CD4-positive, alpha-beta T cell (primary cell): Measurements from ENCODE around the gene TIAM1. TPM values are rescaled to one million over a fixed set of nuclear protein-coding genes. Genes with fewer than 3 reads are reported as not detected.
A peak's percentile ranks its signal among the peaks of the same experiment; 100 is the strongest.

ENCODE experiments used
- ATAC-seq: fragments of 200-7000 bp; cut with Tn5 transposase; one replicate; pipeline ENCODE4 v1.10.0; 2022; ENCODE audit warnings: mild to moderate bottlenecking; ENCODE audit not compliant: poor library complexity
- CTCF ChIA-PET: fragments of 350-600 bp; sonication (Branson Sonifier 250); formaldehyde crosslinking; loops from one replicate; lab custom pipeline; 2021; ENCODE audit warnings: antibody characterized with exemption, inconsistent platforms; lab: Charles Lee
- POLR2A ChIA-PET: fragments of 350-600 bp; sonication (Branson Sonifier 250); formaldehyde crosslinking; loops from one replicate; lab custom pipeline; 2021; ENCODE audit warnings: antibody characterized with exemption, inconsistent platforms; lab: Charles Lee
- DNase-seq, 14 experiments: peaks; one replicate each; pipeline ENCODE4 v3.0.0-alpha.2; 2013 to 2020; ENCODE audit warnings: mixed read lengths in 2 of 14
- H3K27ac ChIP-seq, 2 donors: one replicate each; pipeline versions ENCODE4 v1.5.1 to v1.7.0; 2013; ENCODE audit warnings: low read length in 2 of 2, low read depth in 1 of 2, mild to moderate bottlenecking in 1 of 2
- H3K27me3 ChIP-seq, 2 experiments: 1 replicate in 1 of 2; 2 replicates in 1 of 2; pipeline versions ENCODE4 v1.6.1 to v1.7.0; 2013; ENCODE audit warnings: low read length in 2 of 2, control low read depth in 1 of 2, mild to moderate bottlenecking in 1 of 2, moderate library complexity in 1 of 2; ENCODE audit not compliant: insufficient read depth in 2 of 2, control insufficient read depth in 1 of 2
- H3K36me3 ChIP-seq: one replicate; pipeline ENCODE4 v1.6.1; 2013; ENCODE audit warnings: low read length, control low read depth; ENCODE audit not compliant: insufficient read depth
- H3K4me1 ChIP-seq: one replicate; pipeline ENCODE4 v1.6.1; 2013; ENCODE audit warnings: low read length, control low read depth; ENCODE audit not compliant: insufficient read depth
- H3K4me3 ChIP-seq: one replicate; pipeline ENCODE4 v1.5.1; 2013; ENCODE audit warnings: mild to moderate bottlenecking, low read length, moderate library complexity
- H3K9me3 ChIP-seq, 2 experiments: 1 replicate in 1 of 2; 2 replicates in 1 of 2; pipeline versions ENCODE4 v1.6.1 to v1.7.0; 2013; ENCODE audit warnings: low read length in 2 of 2, mild to moderate bottlenecking in 2 of 2, control low read depth in 1 of 2, moderate library complexity in 1 of 2; ENCODE audit not compliant: control insufficient read depth in 1 of 2, insufficient read depth in 1 of 2
- H3K27ac Mint-ChIP-seq: one replicate; pipeline ENCODE4 v1.8.0; 2020; ENCODE audit warnings: mixed read lengths
- H3K27me3 Mint-ChIP-seq: one replicate; pipeline ENCODE4 v1.8.0; 2021; ENCODE audit warnings: mixed read lengths
- H3K36me3 Mint-ChIP-seq: one replicate; pipeline ENCODE4 v1.8.0; 2021; ENCODE audit warnings: low read depth, mixed read lengths
- H3K4me1 Mint-ChIP-seq: one replicate; pipeline ENCODE4 v1.8.0; 2021; ENCODE audit warnings: low read depth, mixed read lengths
- H3K4me3 Mint-ChIP-seq: one replicate; pipeline ENCODE4 v1.8.0; 2020; ENCODE audit warnings: mild to moderate bottlenecking, mixed read lengths
- H3K9me3 Mint-ChIP-seq: one replicate; pipeline ENCODE4 v1.8.0; 2020; ENCODE audit warnings: mixed read lengths
- intact Hi-C, 2 experiments: fragments of 100-400 bp; cut with DNase I in 1 of 2; cut with micrococcal nuclease in 1 of 2; formaldehyde crosslinking; loops; one replicate each; pipeline versions ENCODE4 v1.15.1 to v1.9.0; 2023 to 2025; cut with DNase I, micrococcal nuclease
- total RNA-seq, 174 experiments: library from RNA in 2 of 174; stranded (reverse) in 2 of 174; gene quantifications; one replicate each; pipeline ENCODE4 v1.2.3 and lab custom pipeline; 2021 to 2026
- TF ChIP-seq, protein P1 (sequence below): fragments of 200-600 bp; IDR thresholded peaks from one replicate; pipeline ENCODE4 v1.8.0; 2022; ENCODE audit warnings: antibody characterized with exemption, mild to moderate bottlenecking

TIAM1 gene
- total RNA-seq, 2 experiments from 2014 or later, result 39.6 to 39.8 TPM

DNA sequence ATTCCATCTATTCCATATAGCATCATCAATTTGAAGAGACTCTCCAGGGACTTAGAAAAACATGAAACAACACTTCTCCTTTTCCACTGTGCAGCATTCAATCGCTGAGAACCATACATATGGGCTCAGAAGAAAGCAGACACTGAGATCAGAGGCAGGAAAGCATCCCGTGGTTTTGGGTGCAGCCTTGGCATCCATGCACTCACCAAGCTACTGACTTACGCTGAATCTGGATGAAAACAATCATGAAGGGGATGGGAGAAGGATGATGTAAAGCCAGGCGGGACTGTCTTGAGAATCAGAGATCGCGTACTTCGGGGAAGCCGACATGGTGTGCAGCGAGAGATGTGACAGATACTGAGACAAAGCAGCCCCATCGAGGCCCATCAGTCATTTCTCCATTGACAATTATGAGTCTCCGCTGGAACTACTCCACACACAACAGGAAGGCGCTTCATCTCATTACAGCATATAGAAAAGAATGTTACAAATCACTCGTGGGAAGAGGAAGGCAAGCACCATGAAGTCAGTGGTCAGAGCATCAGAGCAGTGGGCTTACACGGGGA, 2.3 kb upstream of the TIAM1 start:
- Mint-ChIP-seq H3K4me3 (no peak overlapping the region), H3K9me3 (peaks cover 3% of the 10 kb centered on the region), H3K4me1 (peaks cover 38% of the 10 kb centered on the region), H3K27ac (no peak overlapping the region), H3K36me3 (no peaks in the 10 kb centered on the region), H3K27me3 (peaks cover 33% of the 10 kb centered on the region)
- POLR2A ChIA-PET, result interaction anchor here (1.0 kb wide), 1 partner anchor 17 kb away, joined by 3 read pairs; no protein-coding TSS in a partner anchor
- DNase-seq (no peak), ATAC-seq (no peak)
- H3K4me1 ChIP-seq, result peaks cover 21% of the 10 kb centered on the region
- TF ChIP-seq, protein P1, sequence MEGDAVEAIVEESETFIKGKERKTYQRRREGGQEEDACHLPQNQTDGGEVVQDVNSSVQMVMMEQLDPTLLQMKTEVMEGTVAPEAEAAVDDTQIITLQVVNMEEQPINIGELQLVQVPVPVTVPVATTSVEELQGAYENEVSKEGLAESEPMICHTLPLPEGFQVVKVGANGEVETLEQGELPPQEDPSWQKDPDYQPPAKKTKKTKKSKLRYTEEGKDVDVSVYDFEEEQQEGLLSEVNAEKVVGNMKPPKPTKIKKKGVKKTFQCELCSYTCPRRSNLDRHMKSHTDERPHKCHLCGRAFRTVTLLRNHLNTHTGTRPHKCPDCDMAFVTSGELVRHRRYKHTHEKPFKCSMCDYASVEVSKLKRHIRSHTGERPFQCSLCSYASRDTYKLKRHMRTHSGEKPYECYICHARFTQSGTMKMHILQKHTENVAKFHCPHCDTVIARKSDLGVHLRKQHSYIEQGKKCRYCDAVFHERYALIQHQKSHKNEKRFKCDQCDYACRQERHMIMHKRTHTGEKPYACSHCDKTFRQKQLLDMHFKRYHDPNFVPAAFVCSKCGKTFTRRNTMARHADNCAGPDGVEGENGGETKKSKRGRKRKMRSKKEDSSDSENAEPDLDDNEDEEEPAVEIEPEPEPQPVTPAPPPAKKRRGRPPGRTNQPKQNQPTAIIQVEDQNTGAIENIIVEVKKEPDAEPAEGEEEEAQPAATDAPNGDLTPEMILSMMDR, result no peak
- CTCF ChIA-PET, result no interaction called here
- no peak overlapping the region for H3K27ac ChIP-seq
- peaks cover 16 to 22% of the 10 kb centered on the region in 2 experiments for H3K27me3 ChIP-seq
- H3K36me3 ChIP-seq, result no peaks in the 10 kb centered on the region
- intact Hi-C loops, result loop anchor here in 1 of 2 experiments (5.0 kb wide), 1 partner anchor 211 kb away; no protein-coding TSS in a partner anchor
- H3K9me3 ChIP-seq, result peaks cover 0 to 5% of the 10 kb centered on the region in 2 experiments
- H3K4me3 ChIP-seq, result no peak overlapping the region

DNA sequence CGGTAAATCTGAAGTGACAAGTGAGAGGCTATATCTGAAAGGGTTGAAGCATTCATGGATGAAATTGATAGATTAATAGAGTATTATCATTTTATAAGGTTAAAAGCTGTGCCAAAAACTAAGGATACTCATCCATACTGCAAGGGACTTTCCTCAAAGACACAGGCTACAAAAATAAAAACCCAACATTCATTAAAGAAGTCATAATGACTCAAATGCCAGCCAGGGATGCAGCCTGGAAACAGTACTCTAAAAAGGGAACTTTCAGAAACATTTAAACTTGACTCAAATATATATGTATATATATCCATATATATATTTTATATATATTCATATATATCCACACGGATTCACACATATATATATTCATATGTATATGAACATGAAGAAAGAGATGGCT, 1.1 kb upstream of the TIAM1 start:
- H3K27me3 Mint-ChIP-seq, result peaks cover 46% of the 10 kb centered on the region
- no peak overlapping the region for H3K27ac Mint-ChIP-seq
- peak overlapping the region; percentile 62 for H3K4me3 Mint-ChIP-seq
- Histone ChIP-seq H3K27ac (no peak overlapping the region), H3K36me3 (no peaks in the 10 kb centered on the region), H3K27me3 (peaks cover 16 to 22% of the 10 kb centered on the region in 2 experiments), H3K9me3 (peaks cover 0 to 5% of the 10 kb centered on the region in 2 experiments), H3K4me3 (no peak overlapping the region), H3K4me1 (peaks cover 21% of the 10 kb centered on the region)
- H3K4me1 Mint-ChIP-seq, result peaks cover 44% of the 10 kb centered on the region
- CTCF ChIA-PET, result no interaction called here
- TF ChIP-seq, protein P1, result no peak
- intact Hi-C loops, result loop anchor here in 1 of 2 experiments (5.0 kb wide), 1 partner anchor 212 kb away; no protein-coding TSS in a partner anchor
- POLR2A ChIA-PET, result no interaction called here
- H3K36me3 Mint-ChIP-seq, result no peaks in the 10 kb centered on the region
- ATAC-seq, result no peak
- no peak for DNase-seq
- no peaks in the 10 kb centered on the region for H3K9me3 Mint-ChIP-seq

DNA sequence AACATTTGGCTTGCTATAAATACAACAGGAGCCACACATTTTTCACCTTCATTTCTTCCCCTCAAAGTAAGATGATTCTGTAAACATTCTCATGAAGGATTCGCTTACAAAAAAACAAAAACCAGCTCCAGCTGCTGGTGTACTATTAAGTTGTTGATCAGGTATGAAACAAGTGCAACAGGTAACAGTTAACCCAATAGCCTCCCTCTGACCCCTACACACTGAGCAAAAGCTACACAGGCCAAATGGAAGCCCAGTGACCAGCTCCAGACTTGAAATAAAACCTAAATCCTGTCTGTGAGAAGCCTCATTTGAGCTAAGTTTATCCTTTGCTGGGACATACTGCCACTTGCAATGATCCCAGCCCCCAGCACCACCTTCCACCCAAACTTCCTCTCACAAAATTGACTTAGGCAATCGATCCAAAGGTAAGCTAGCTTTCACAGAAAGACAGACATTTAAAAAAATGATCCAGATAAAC, 991 bp downstream of the TIAM1 start:
- no peaks in the 10 kb centered on the region for H3K9me3 Mint-ChIP-seq
- no peak overlapping the region for H3K27ac ChIP-seq
- DNase-seq (no peak), ATAC-seq (no peak)
- H3K4me3 ChIP-seq, result peak overlapping the region; percentile 64
- TF ChIP-seq, protein P1, result no peak
- no peaks in the 10 kb centered on the region for H3K36me3 Mint-ChIP-seq
- peaks cover 56% of the 10 kb centered on the region for H3K27me3 Mint-ChIP-seq
- H3K4me1 ChIP-seq, result peaks cover 21% of the 10 kb centered on the region
- peaks cover 44% of the 10 kb centered on the region for H3K4me1 Mint-ChIP-seq
- CTCF ChIA-PET, result no interaction called here
- H3K36me3 ChIP-seq, result no peaks in the 10 kb centered on the region
- H3K4me3 Mint-ChIP-seq, result peak overlapping the region; percentile 91
- no peak overlapping the region for H3K27ac Mint-ChIP-seq
- H3K27me3 ChIP-seq, result peaks cover 16 to 22% of the 10 kb centered on the region in 2 experiments
- intact Hi-C loops, result no loop called here
- POLR2A ChIA-PET, result interaction anchor here (1.1 to 1.8 kb wide), 2 partner anchors 11 to 16 kb away, joined by 3 to 12 read pairs; no protein-coding TSS in a partner anchor
- peaks cover 0 to 5% of the 10 kb centered on the region in 2 experiments for H3K9me3 ChIP-seq
